MG63 (cell line): Measurements from ENCODE around the gene DAB1. TPM values are rescaled to one million over a fixed set of nuclear protein-coding genes. Genes with fewer than 3 reads are reported as not detected.

ENCODE experiments used
- DNase-seq: peaks from one replicate; pipeline ENCODE4 v3.0.0-alpha.2; 2020
- H3K27me3 ChIP-seq: fragments of 250-450 bp; sonication (Bioruptor Pico); 2 replicates; pipeline ENCODE4 v1.5.1; 2020; ENCODE audit warnings: mild to moderate bottlenecking, moderate library complexity
- H3K36me3 ChIP-seq: fragments of 250-450 bp; sonication (Bioruptor Pico); 2 replicates; pipeline ENCODE4 v1.5.1; 2020; ENCODE audit warnings: mild to moderate bottlenecking, moderate library complexity
- H3K4me3 ChIP-seq: fragments of 250-450 bp; sonication (Bioruptor Pico); 2 replicates; pipeline ENCODE4 v1.5.1; 2020; ENCODE audit warnings: mild to moderate bottlenecking, moderate library complexity
- H3K9me3 ChIP-seq: fragments of 250-450 bp; sonication (Bioruptor Pico); 2 replicates; pipeline ENCODE4 v1.5.1; 2020; ENCODE audit warnings: mild to moderate bottlenecking, moderate library complexity
- total RNA-seq: library from RNA; depleted of rRNA; stranded (reverse); fragments of >200 nt; shearing (Covaris generic); gene quantifications from 2 replicates; pipeline ENCODE4 v1.2.3, GENCODE V29; 2014; ENCODE audit warnings: low replicate concordance

Gene DAB1
- total RNA-seq, 1 experiment from 2014 or later, result not detected

GRCh38 chr1:56952501-56952900, 471.4 kb downstream of the DAB1 start:
- no peaks in the 10 kb centered on the region for H3K36me3 ChIP-seq
- no peak overlapping the region for H3K4me3 ChIP-seq
- no peak for DNase-seq
- H3K27me3 ChIP-seq, result no peaks in the 10 kb centered on the region
- no peaks in the 10 kb centered on the region for H3K9me3 ChIP-seq

DNA sequence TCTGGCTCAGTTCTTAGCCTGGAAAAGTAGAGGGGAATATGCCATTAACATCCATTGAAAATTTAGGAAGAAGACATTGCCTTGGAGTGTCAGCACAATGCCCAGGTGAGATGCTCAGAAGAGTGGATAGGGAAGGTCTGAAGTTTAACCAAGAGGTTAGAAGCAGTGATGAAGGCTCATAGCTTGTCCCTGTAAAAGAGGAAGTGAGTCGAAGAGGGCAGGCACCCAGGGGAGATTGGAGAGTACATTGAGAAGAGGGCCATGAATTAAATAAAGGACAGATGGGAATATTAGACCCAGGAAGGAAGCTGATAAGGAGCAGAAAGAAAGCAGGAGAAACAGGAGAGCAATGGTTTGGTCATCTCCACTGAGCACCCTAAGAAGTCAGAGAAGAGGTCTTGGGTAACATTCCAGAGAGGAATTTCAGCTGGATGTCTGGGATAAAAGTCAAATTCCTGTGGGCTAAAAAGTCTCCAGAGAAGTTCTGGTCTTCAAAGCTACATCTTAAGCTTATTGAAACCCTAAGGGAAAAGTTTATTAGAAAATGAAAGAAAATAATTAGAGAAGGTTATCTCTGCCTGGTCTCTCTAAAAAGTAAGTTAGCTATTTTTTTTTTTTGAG, 475.3 kb downstream of the DAB1 start:
- no peak for DNase-seq
- H3K27me3 ChIP-seq, result no peaks in the 10 kb centered on the region
- H3K4me3 ChIP-seq, result no peak overlapping the region
- H3K36me3 ChIP-seq, result no peaks in the 10 kb centered on the region
- no peaks in the 10 kb centered on the region for H3K9me3 ChIP-seq
